DMS153 (cell line): ENCODE data around the gene TAF12.
"Not testable (repeated sequence)": the region's sequence is repeated elsewhere in the genome, so short reads cannot be mapped to it uniquely, and the experiment has no call there.

Experiments used
- DNase-seq: peaks from one replicate; lab custom pipeline; 2025; lab: John Stamatoyannopoulos, UW

TAF12 gene

GRCh38 chr1:28581531-28582247 is 61.2 kb downstream of the TAF12 start:
- peak; percentile 98 for DNase-seq

GRCh38 chr1:28580722-28581530 is 61.9 kb downstream of the TAF12 start:
- DNase-seq: peak; percentile 48

GRCh38 chr1:28579401-28579800 is 63.5 kb downstream of the TAF12 start:
- DNase-seq: no peak

- no peak for DNase-seq
Observed at GRCh38 chr1:28578696-28579218, 64.1 kb downstream of the TAF12 start.

- no peak for DNase-seq
Observed at GRCh38 chr1:28577738-28578536, 64.9 kb downstream of the TAF12 start.

GRCh38 chr1:28577052-28577678 is 65.7 kb downstream of the TAF12 start:
- DNase-seq: no peak

- DNase-seq: no peak
Observed at GRCh38 chr1:28573564-28573963, 69.3 kb downstream of the TAF12 start.

GRCh38 chr1:28572891-28573290 is 70.0 kb downstream of the TAF12 start:
- not testable (repeated sequence) for DNase-seq

GRCh38 chr1:28571911-28572310 is 71.0 kb downstream of the TAF12 start:
- no peak for DNase-seq

GRCh38 chr1:28566931-28567330 is 75.9 kb downstream of the TAF12 start:
- no peak for DNase-seq

- no peak for DNase-seq
Observed at GRCh38 chr1:28565726-28566125, 77.1 kb downstream of the TAF12 start.

- DNase-seq: no peak
Observed at GRCh38 chr1:28565040-28565439, 77.8 kb downstream of the TAF12 start.

GRCh38 chr1:28564310-28564709 is 78.6 kb downstream of the TAF12 start:
- no peak for DNase-seq

- no peak for DNase-seq
Observed at GRCh38 chr1:28560886-28561285, 82.0 kb downstream of the TAF12 start.
